Naive B cell (primary cell): Measurements from ENCODE around the gene MSH6. TPM values are rescaled to one million over a fixed set of nuclear protein-coding genes. Genes with fewer than 3 reads are reported as not detected.

ENCODE experiments used
- ATAC-seq, 2 donors: fragments of 150-1000 bp; cut with Tn5 transposase; 2 replicates each; pipeline ENCODE4 v1.10.0; 2021; ENCODE audit warnings: low read depth in 2 of 2, mild to moderate bottlenecking in 2 of 2, moderate library complexity in 2 of 2
- DNase-seq: peaks from one replicate; pipeline ENCODE4 v3.0.0; 2022
- H3K27ac Mint-ChIP-seq, 6 donors: one replicate each; pipeline ENCODE4 v1.8.0; 2020 to 2022; ENCODE audit warnings: mild to moderate bottlenecking in 6 of 6, mixed read lengths in 6 of 6, moderate library complexity in 5 of 6, inconsistent platforms in 2 of 6
- H3K27me3 Mint-ChIP-seq, 3 donors: one replicate each; pipeline ENCODE4 v1.8.0; 2021 to 2022; ENCODE audit warnings: mixed read lengths in 3 of 3, mild to moderate bottlenecking in 1 of 3
- H3K36me3 Mint-ChIP-seq, 2 donors: one replicate each; pipeline ENCODE4 v1.8.0; 2020 to 2022; ENCODE audit warnings: mixed read lengths in 2 of 2, inconsistent platforms in 1 of 2, mild to moderate bottlenecking in 1 of 2
- H3K4me1 Mint-ChIP-seq, 3 donors: one replicate each; pipeline ENCODE4 v1.8.0; 2020 to 2022; ENCODE audit warnings: mixed read lengths in 3 of 3, inconsistent platforms in 1 of 3, mild to moderate bottlenecking in 1 of 3, moderate library complexity in 1 of 3
- H3K4me3 Mint-ChIP-seq, 8 donors: one replicate each; pipeline ENCODE4 v1.8.0; 2020 to 2022; ENCODE audit warnings: mild to moderate bottlenecking in 8 of 8, mixed read lengths in 8 of 8, moderate library complexity in 8 of 8, inconsistent platforms in 2 of 8
- H3K9me3 Mint-ChIP-seq, 7 donors: one replicate each; pipeline ENCODE4 v1.8.0; 2020 to 2022; ENCODE audit warnings: mixed read lengths in 7 of 7, mild to moderate bottlenecking in 5 of 7, inconsistent platforms in 2 of 7, moderate library complexity in 1 of 7
- polyA plus RNA-seq, 6 donors: library from polyadenylated mRNA; unstranded; fragments of 300-500 nt; fragmentation: Illumina TruSeq; gene quantifications; one replicate each; pipeline ENCODE4 v1.2.3, GENCODE V29; 2021; ENCODE audit warnings: low read depth in 6 of 6

The MSH6 gene, protein sequence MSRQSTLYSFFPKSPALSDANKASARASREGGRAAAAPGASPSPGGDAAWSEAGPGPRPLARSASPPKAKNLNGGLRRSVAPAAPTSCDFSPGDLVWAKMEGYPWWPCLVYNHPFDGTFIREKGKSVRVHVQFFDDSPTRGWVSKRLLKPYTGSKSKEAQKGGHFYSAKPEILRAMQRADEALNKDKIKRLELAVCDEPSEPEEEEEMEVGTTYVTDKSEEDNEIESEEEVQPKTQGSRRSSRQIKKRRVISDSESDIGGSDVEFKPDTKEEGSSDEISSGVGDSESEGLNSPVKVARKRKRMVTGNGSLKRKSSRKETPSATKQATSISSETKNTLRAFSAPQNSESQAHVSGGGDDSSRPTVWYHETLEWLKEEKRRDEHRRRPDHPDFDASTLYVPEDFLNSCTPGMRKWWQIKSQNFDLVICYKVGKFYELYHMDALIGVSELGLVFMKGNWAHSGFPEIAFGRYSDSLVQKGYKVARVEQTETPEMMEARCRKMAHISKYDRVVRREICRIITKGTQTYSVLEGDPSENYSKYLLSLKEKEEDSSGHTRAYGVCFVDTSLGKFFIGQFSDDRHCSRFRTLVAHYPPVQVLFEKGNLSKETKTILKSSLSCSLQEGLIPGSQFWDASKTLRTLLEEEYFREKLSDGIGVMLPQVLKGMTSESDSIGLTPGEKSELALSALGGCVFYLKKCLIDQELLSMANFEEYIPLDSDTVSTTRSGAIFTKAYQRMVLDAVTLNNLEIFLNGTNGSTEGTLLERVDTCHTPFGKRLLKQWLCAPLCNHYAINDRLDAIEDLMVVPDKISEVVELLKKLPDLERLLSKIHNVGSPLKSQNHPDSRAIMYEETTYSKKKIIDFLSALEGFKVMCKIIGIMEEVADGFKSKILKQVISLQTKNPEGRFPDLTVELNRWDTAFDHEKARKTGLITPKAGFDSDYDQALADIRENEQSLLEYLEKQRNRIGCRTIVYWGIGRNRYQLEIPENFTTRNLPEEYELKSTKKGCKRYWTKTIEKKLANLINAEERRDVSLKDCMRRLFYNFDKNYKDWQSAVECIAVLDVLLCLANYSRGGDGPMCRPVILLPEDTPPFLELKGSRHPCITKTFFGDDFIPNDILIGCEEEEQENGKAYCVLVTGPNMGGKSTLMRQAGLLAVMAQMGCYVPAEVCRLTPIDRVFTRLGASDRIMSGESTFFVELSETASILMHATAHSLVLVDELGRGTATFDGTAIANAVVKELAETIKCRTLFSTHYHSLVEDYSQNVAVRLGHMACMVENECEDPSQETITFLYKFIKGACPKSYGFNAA (N-terminal part only)
- 10 to 100 TPM; 10.5 to 30.1 (median 15.3) TPM for polyA plus RNA-seq

DNA sequence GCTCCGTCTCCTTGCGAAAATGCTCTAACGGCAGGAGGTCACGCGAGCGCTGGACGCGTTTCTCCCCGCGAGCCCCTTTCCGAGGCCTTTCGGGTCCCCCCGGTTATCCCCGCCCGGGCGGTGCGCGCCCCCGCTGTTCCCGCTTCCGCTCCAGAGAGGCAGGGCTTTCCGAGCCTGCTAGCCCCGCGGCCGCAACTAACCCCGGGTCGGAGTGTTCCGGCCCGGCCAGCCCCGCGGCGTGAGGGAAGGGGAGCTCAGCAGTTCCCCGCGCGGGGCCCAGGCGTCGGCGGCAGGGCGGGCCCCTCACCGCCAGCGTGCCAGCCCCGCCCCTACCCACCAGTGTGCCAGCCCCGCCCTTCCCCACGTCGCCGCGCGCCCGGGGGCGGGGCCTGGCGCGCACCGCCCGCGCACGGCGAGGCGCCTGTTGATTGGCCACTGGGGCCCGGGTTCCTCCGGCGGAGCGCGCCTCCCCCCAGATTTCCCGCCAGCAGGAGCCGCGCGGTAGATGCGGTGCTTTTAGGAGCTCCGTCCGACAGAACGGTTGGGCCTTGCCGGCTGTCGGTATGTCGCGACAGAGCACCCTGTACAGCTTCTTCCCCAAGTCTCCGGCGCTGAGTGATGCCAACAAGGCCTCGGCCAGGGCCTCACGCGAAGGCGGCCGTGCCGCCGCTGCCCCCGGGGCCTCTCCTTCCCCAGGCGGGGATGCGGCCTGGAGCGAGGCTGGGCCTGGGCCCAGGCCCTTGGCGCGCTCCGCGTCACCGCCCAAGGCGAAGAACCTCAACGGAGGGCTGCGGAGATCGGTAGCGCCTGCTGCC, at the start of gene MSH6:
TSS of gene MSH6 (plus strand) at position 475 of the 815 bp plus-strand sequence. CDS start at position 564, 89 bp downstream.
- peak within 1 kb of the TSS; percentile 90 to 97 (median 92) for H3K4me3 Mint-ChIP-seq
- no peaks in the 10 kb centered on the region for H3K36me3 Mint-ChIP-seq
- peak within 1 kb of the TSS; percentile 89 to 98 (median 92) for H3K27ac Mint-ChIP-seq
- H3K9me3 Mint-ChIP-seq = no peaks in the 10 kb centered on the region
- peak; percentile 80 to 85 for ATAC-seq
- H3K27me3 Mint-ChIP-seq = no peaks in the 10 kb centered on the region
- H3K4me1 Mint-ChIP-seq = peaks cover 16 to 31% (median 18%) of the 10 kb centered on the region in 3 donors
- DNase-seq = peak; percentile 93

DNA sequence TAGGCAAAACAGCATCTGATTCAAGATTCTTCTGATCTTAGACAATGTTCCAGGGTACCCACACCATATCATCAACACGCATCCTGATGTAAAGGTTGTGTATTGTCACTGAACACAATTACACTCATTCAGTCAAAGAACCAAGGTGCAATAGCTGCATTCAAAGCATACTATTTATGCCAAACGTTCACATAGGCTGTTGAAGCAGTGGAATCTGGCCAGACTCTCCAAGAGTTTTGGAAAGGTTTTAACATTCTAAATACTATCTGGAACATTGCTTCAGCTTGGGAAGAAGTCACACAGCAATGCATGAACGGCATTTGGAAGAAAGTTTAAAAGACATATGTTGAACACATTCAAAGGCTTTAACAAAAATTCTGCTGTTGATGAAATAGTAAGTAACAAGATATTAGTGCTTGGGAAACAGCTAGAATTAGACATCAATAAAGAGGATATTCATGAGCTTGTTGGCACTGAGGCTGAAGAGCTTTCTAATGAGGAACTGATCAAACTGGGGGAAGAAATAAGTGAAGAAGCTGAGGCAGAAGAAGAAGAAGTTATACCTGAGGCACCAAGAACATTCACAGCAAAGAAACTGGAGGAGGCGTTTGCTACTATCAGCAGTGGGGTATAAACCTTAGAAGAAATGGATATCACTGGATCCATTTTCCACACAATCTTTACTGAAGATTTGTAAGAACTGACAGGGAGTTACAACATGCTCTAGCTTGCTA, 47.6 kb upstream of the MSH6 start:
- DNase-seq (peak; percentile 20), ATAC-seq (peak; percentile 72 to 80)
- Mint-ChIP-seq H3K27ac (peak overlapping the region in 4 of 6 donors; percentile 12 to 50 (median 38)), H3K27me3 (no peaks in the 10 kb centered on the region), H3K9me3 (no peaks in the 10 kb centered on the region), H3K36me3 (no peaks in the 10 kb centered on the region), H3K4me3 (peak overlapping the region in 5 of 8 donors; percentile 2 to 52 (median 5)), H3K4me1 (peaks cover 12 to 17% (median 16%) of the 10 kb centered on the region in 3 donors)

DNA sequence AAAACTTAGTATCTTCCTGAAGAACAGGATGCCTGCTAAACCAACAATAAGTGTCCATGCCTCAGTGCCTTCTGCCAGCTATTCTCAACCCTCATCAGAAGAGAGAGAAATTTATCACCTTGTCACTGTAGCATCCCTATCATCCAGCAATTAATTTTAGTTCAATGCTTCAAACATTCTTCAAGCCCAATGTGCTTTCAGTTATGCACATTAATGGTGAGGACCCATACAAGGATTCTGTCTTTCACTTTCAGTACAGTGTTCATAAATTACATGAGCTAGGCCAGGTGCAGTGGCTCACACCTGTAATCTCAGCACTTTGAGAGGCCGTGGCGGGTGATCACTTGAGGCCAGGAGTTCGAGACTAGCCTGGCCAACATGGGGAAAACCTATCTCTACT, 47.0 kb upstream of the MSH6 start:
- H3K36me3 Mint-ChIP-seq = no peaks in the 10 kb centered on the region

DNA sequence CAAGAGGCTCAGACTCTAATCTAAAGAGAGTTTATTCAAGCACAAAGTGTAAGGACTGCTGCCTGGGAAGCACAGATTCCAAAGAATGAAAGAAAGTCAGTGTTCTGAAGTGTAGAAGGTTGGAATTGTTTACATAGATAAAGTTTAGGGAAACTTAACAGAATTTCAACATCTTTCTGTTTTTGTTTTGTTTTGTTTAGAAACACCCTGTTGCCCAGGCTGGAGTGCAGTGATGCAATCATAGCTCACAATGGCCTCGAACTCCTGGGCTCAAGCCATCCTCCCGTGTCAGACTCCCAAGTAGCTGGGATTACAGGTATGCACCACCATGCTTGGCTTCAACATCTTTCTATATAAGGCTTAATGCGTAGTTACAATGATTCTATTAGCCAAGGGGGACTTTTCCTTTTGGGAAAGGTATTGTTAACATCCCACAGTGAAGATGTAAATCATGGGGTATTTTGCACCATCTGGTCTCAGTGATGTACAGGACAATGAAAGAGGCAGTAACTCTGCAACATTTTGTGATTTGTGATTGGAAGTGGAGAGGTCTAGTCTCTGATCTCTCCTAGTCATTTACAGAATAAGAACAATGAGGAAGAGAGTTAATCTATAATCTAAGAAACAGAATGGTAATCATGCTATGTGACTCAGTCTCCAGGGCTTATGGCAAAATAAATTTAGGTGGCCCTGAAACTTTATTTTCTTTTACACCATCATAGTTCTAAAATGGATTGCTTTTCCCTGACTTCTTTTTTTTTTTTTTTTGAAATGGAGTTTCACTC, 45.6 kb upstream of the MSH6 start:
- H3K4me1 Mint-ChIP-seq = peaks cover 12 to 17% (median 16%) of the 10 kb centered on the region in 3 donors
- peak overlapping the region in 2 of 6 donors; percentile 36 to 67 for H3K27ac Mint-ChIP-seq
- H3K4me3 Mint-ChIP-seq = peak overlapping the region in 1 of 8 donors; percentile 16
- no peaks in the 10 kb centered on the region for H3K27me3 Mint-ChIP-seq
- DNase-seq = no peak
- H3K36me3 Mint-ChIP-seq = no peaks in the 10 kb centered on the region
- no peaks in the 10 kb centered on the region for H3K9me3 Mint-ChIP-seq
- no peak for ATAC-seq

More for the DNA sequence above, 47.0 kb upstream of the MSH6 start:
- peak; percentile 80 to 82 for ATAC-seq
- Mint-ChIP-seq H3K9me3 (no peaks in the 10 kb centered on the region), H3K4me3 (peak overlapping the region in 6 of 8 donors; percentile 2 to 52 (median 7)), H3K27ac (peak overlapping the region in 4 of 6 donors; percentile 12 to 93 (median 45)), H3K27me3 (no peaks in the 10 kb centered on the region), H3K4me1 (peaks cover 12 to 17% (median 16%) of the 10 kb centered on the region in 3 donors)
- peak; percentile 8 for DNase-seq

DNA sequence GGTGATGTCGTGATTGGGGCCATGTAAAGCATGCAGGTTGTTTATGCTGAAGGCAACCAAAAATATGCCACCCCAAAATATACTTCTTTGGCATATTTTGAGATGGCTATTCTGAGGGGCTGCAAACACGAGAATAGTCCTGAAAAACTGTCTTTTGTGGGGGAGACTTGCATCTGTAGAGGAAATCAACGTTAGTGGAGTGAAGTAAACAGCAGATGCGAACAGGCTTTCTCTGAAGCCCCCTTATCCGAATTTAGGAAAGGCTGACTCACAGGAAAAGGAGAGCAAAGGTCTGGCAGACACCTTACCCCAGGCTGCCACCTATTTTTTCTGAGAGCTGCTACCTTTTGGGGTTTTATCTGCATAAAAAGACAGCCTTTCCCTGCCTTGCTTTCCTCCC, 44.6 kb upstream of the MSH6 start:
- ATAC-seq = no peak
- H3K27ac Mint-ChIP-seq = peak overlapping the region in 1 of 6 donors; percentile 89
- H3K4me3 Mint-ChIP-seq = no peak overlapping the region
- H3K4me1 Mint-ChIP-seq = peaks cover 12 to 17% (median 16%) of the 10 kb centered on the region in 3 donors
- H3K9me3 Mint-ChIP-seq = no peaks in the 10 kb centered on the region
- DNase-seq = no peak
- no peaks in the 10 kb centered on the region for H3K27me3 Mint-ChIP-seq
- H3K36me3 Mint-ChIP-seq = no peaks in the 10 kb centered on the region

DNA sequence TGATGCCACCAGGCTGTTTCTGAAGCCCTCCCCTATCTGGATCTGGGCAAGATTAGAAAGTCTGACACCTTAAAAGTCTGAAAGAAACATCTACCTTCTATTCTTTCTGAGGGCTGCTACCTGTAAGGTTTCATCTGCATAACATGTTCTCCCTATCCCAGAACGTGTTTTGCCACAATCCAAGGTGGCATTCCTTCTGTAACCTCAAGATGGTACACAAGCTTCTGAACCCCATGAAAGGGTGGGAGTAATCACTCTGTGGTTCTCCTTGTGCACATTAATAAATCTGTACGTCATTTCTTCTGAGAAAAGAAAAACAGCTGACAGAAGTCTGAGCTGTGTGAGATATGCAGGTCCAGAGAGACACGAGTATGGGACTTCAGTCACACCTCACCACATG, 41.8 kb upstream of the MSH6 start:
- DNase-seq (no peak), ATAC-seq (no peak)
- H3K4me1 Mint-ChIP-seq = peaks cover under 1 to 7% (median 2%) of the 10 kb centered on the region in 3 donors
- H3K27ac Mint-ChIP-seq = peak overlapping the region in 1 of 6 donors; percentile 47
- no peaks in the 10 kb centered on the region for H3K36me3 Mint-ChIP-seq
- H3K4me3 Mint-ChIP-seq = no peak overlapping the region
- H3K27me3 Mint-ChIP-seq = no peaks in the 10 kb centered on the region
- H3K9me3 Mint-ChIP-seq = no peaks in the 10 kb centered on the region

DNA sequence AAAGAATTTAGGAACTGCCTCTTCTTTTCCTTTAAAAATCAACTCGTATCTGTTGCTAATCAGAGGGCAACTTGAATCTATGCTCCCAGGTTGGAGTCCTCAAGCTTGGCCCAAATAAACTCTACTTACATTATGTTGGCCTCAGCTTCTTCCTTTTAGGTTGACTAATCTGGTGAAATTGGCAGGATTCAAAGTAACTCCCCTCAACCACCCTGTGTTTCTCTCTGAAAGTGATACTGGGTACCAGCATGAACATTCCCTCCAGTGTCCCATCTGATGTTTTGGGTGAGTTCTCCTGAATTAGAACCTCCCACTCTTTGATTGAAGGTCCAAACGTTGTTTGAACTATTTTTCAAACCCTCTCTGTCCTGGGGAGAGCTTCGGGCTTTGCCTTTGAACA, 41.3 kb upstream of the MSH6 start:
- ATAC-seq (no peak), DNase-seq (no peak)
- peaks cover 3% of the 10 kb centered on the region in 2 donors for H3K36me3 Mint-ChIP-seq
- H3K27me3 Mint-ChIP-seq = no peaks in the 10 kb centered on the region
- H3K27ac Mint-ChIP-seq = peak overlapping the region in 1 of 6 donors; percentile 47
- peaks cover 0 to 5% (median 0%) of the 10 kb centered on the region in 3 donors for H3K4me1 Mint-ChIP-seq
- H3K9me3 Mint-ChIP-seq = peaks cover under 1 to 4% (median 2%) of the 10 kb centered on the region in 7 donors
- H3K4me3 Mint-ChIP-seq = no peak overlapping the region

DNA sequence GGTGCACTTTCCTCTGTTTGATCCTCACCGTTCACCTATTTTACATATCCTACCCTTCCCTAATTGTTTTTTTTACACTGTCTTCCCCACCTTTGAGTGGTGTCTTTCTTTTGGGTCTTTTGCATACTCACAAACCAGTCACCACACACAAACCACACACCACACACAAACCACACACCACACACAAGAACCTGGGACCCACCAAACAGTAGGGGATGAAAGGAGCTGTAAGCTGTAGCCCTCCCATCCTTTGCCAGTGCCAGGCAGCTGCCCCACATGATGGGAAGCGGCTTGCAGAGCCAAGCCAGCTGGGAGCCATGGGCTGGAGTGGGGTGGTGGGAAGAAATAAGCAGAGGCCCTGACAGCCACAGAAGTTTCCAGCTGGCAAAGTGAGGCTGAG, 38.9 kb upstream of the MSH6 start:
- no peak overlapping the region for H3K27ac Mint-ChIP-seq
- no peak for DNase-seq
- peaks cover 6 to 8% of the 10 kb centered on the region in 2 donors for H3K36me3 Mint-ChIP-seq
- no peaks in the 10 kb centered on the region for H3K27me3 Mint-ChIP-seq
- ATAC-seq = no peak
- no peak overlapping the region for H3K4me3 Mint-ChIP-seq
- peaks cover 0 to 4% (median 0%) of the 10 kb centered on the region in 3 donors for H3K4me1 Mint-ChIP-seq
- peaks cover 7 to 18% (median 11%) of the 10 kb centered on the region in 7 donors for H3K9me3 Mint-ChIP-seq

DNA sequence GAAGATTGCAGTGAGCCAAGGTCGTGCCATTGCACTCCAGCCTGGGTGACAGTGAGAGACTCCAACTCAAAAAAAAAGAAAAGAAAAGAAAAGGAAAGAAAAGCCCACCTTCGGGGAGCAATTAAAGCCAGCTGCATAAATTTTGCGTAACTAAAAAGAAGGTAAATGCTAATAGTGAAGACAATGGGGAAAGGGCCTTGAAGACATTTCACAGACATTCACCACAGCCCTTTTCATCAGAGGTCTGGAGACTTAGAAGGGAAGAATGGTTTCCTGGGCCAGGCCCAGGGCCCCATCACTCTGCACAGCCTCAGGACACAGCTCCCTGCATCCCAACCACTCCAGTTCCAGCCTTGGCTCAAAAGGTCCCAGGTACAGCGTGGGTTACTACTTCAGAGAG, 35.1 kb upstream of the MSH6 start:
- Mint-ChIP-seq H3K36me3 (peaks cover 6 to 8% of the 10 kb centered on the region in 2 donors), H3K4me3 (no peak overlapping the region), H3K27ac (no peak overlapping the region), H3K27me3 (no peaks in the 10 kb centered on the region), H3K4me1 (peaks cover 3 to 13% (median 8%) of the 10 kb centered on the region in 3 donors), H3K9me3 (peaks cover 7 to 20% (median 11%) of the 10 kb centered on the region in 7 donors)
- no peak for ATAC-seq
- no peak for DNase-seq

DNA sequence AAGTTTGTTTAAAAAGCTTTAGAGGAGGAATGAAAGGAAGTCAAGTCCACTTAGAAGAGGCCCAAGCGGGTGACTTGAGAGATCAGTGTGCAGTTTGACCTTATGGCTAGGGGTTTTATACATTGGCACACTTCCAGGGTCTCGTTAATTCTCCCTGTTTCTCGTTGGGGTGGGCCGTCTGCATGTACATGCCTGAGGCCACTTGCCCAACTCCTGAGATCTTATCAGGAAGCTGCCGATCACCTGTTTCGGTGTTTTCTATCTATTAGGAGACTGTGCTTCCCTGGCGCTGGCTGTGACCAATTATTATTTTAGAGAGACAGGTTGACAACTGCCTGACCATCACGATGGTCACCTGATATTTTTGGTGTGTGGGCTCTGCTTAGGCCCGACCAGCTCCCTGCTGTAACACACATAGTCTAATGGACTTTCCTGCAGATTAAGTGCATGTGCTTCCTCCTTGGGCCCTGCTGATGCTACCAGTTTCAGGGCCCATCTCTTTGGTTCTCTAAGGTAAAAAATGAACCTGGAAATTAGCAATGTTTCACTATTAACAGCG, 31.0 kb upstream of the MSH6 start:
- Mint-ChIP-seq H3K4me1 (peaks cover 13 to 29% (median 20%) of the 10 kb centered on the region in 3 donors), H3K9me3 (peaks cover 2 to 13% (median 7%) of the 10 kb centered on the region in 7 donors), H3K36me3 (peaks cover under 1 to 2% of the 10 kb centered on the region in 2 donors), H3K27me3 (no peaks in the 10 kb centered on the region), H3K4me3 (no peak overlapping the region), H3K27ac (peak overlapping the region in 3 of 6 donors; percentile 73 to 89 (median 73))
- no peak for DNase-seq
- peak in 1 of 2 donors; percentile 14 for ATAC-seq

DNA sequence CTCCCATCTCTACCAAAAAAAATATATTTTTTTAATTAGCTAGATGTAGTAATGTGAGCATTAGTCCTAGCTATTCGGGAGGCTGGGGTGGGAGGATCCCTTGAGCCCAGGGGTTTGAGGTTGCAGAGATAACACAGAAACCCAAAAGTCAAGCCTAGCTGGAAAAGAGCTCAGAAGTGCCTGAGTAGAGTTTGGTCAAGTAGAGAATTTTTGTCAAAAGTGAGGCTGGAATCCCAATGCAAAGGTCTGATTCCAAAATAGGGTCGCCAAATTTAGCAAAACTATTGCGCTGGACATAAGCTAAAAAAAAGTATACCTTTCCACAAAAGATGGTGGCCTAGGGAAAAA, 15.5 kb upstream of the MSH6 start:
- peak overlapping the region in 1 of 8 donors; percentile 76 for H3K4me3 Mint-ChIP-seq
- peaks cover 0 to 2% (median 0%) of the 10 kb centered on the region in 7 donors for H3K9me3 Mint-ChIP-seq
- DNase-seq (no peak), ATAC-seq (no peak)
- H3K27me3 Mint-ChIP-seq = no peaks in the 10 kb centered on the region
- H3K36me3 Mint-ChIP-seq = no peaks in the 10 kb centered on the region
- peak overlapping the region in 1 of 6 donors; percentile 46 for H3K27ac Mint-ChIP-seq
- peaks cover under 1 to 17% (median 7%) of the 10 kb centered on the region in 3 donors for H3K4me1 Mint-ChIP-seq
